IMR-90 (cell line): ENCODE measurements around the gene PRDX5.

ENCODE experiments used
- NFE2L2 ChIP-seq: fragments of 150-350 bp; IDR thresholded peaks from 2 replicates; pipeline ENCODE4 v1.6.1; 2016; ENCODE audit warnings: low read depth, mild to moderate bottlenecking, low read length
- POLR2A ChIP-seq: IDR thresholded peaks from 2 replicates; pipeline ENCODE4 v1.6.1; 2012; ENCODE audit warnings: mild to moderate bottlenecking, low read depth, low read length
- RCOR1 ChIP-seq: IDR thresholded peaks from 2 replicates; pipeline ENCODE4 v1.6.1; 2012; ENCODE audit warnings: mild to moderate bottlenecking, low read length, improper control_type of control experiment; ENCODE audit not compliant: insufficient replicate concordance
- TF ChIP-seq, protein P1 (sequence below): conservative IDR thresholded peaks from 2 replicates; pipeline ENCODE4 v1.5.1; 2012; ENCODE audit warnings: mild to moderate bottlenecking, low read depth, low read length, improper control_type of control experiment

DNA sequence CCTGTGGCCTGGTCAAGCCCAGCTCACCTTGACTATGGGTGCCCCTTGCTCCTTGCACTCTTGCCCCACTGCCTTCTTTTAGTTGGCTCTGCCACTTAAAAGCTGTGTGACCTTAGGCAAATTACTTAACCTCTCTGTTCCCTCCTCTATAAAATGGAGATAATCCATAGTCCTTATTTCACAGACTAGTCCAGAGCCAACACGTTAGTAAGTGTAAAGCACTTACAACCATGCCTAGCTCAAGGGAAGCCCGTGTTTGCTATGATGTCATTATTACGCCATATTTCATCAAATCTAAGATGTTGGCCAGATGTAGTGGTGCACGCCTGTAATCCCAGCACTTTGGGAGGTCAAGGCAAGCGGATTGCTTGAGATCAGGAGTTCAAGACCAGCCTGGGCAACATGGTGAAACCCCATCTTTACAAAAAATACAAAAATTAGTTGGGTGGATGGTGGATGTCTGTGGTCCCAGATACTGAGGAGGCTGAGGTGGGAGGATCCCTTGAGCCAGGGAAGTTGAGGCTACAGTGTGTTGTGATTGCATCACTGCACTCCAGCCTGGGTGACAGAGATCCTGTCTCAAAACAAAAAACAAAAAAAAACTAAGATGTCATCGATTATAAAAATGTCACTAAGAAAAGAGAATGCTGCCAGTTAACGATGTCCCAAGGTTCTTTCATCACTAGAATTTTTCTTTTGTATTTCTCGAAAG, 19.8 kb downstream of the PRDX5 start:
- TF ChIP-seq, protein P1, sequence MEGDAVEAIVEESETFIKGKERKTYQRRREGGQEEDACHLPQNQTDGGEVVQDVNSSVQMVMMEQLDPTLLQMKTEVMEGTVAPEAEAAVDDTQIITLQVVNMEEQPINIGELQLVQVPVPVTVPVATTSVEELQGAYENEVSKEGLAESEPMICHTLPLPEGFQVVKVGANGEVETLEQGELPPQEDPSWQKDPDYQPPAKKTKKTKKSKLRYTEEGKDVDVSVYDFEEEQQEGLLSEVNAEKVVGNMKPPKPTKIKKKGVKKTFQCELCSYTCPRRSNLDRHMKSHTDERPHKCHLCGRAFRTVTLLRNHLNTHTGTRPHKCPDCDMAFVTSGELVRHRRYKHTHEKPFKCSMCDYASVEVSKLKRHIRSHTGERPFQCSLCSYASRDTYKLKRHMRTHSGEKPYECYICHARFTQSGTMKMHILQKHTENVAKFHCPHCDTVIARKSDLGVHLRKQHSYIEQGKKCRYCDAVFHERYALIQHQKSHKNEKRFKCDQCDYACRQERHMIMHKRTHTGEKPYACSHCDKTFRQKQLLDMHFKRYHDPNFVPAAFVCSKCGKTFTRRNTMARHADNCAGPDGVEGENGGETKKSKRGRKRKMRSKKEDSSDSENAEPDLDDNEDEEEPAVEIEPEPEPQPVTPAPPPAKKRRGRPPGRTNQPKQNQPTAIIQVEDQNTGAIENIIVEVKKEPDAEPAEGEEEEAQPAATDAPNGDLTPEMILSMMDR, result no peak
- TF ChIP-seq NFE2L2 (no peak), RCOR1 (no peak), POLR2A (no peak)
